ENCODE results near the gene RNASEH1. TPM values are rescaled to one million over a fixed set of nuclear protein-coding genes. Genes with fewer than 3 reads are reported as not detected.

Gene RNASEH1
- total RNA-seq, 2 donors from 2014 or later, result 15.0 to 26.2 TPM

- TF ChIP-seq CTCF (IDR thresholded peaks at IDR 0.05), result no peak
- DNase-seq (ENCODE audit: low spot score) (no peak), ATAC-seq (ENCODE audit: insufficient number of reproducible peaks, low FRiP score, low read depth) (no peak)
- Histone ChIP-seq H3K36me3 (no peaks in the 10 kb centered on the region), H3K9me3 (no peaks in the 10 kb centered on the region), H3K27me3 (replicated peaks; ENCODE audit: insufficient read depth) (no peaks in the 10 kb centered on the region), H3K27ac (no peak overlapping the region), H3K4me3 (no peak overlapping the region), H3K4me1 (ENCODE audit: control insufficient read depth in 1 of 2, low read depth in 2 of 2) (no peaks in the 10 kb centered on the region)
These were observed 7.0 kb upstream of the RNASEH1 start for GRCh38 chr2:3565117-3565516.

GRCh38 chr2:3563521-3563976, 5.4 kb upstream of the RNASEH1 start:
- no peaks in the 10 kb centered on the region for H3K27me3 ChIP-seq (replicated peaks; ENCODE audit: insufficient read depth)
- ATAC-seq (ENCODE audit: insufficient number of reproducible peaks, low FRiP score, low read depth) (no peak), DNase-seq (ENCODE audit: low spot score) (no peak)
- H3K4me3 ChIP-seq, result no peak overlapping the region
- no peak overlapping the region for H3K27ac ChIP-seq
- H3K9me3 ChIP-seq, result no peaks in the 10 kb centered on the region
- no peak for TF ChIP-seq CTCF (IDR thresholded peaks at IDR 0.05)
- H3K4me1 ChIP-seq (ENCODE audit: control insufficient read depth in 1 of 2, low read depth in 2 of 2), result peaks cover 0 to 9% of the 10 kb centered on the region in 2 donors
- no peaks in the 10 kb centered on the region for H3K36me3 ChIP-seq

GRCh38 chr2:3557639-3558204, 411 bp downstream of the RNASEH1 start:
- peak; percentile 25 for ATAC-seq (ENCODE audit: insufficient number of reproducible peaks, low FRiP score, low read depth)
- Histone ChIP-seq H3K4me3 (peak overlapping the region; percentile 99), H3K4me1 (ENCODE audit: control insufficient read depth in 1 of 2, low read depth in 2 of 2) (peaks cover 7 to 16% of the 10 kb centered on the region in 2 donors), H3K36me3 (peaks cover 18% of the 10 kb centered on the region), H3K27me3 (replicated peaks; ENCODE audit: insufficient read depth) (no peaks in the 10 kb centered on the region), H3K27ac (peak overlapping the region; percentile 91 to 93), H3K9me3 (no peaks in the 10 kb centered on the region)
- no peak for TF ChIP-seq CTCF (IDR thresholded peaks at IDR 0.05)
- no peak for DNase-seq (ENCODE audit: low spot score)

GRCh38 chr2:3553946-3554345, 4.2 kb downstream of the RNASEH1 start:
- DNase-seq (ENCODE audit: low spot score), result no peak
- no peaks in the 10 kb centered on the region for H3K27me3 ChIP-seq (replicated peaks; ENCODE audit: insufficient read depth)
- no peak overlapping the region for H3K27ac ChIP-seq
- TF ChIP-seq CTCF (IDR thresholded peaks at IDR 0.05), result no peak
- no peak for ATAC-seq (ENCODE audit: insufficient number of reproducible peaks, low FRiP score, low read depth)
- H3K9me3 ChIP-seq, result no peaks in the 10 kb centered on the region
- peaks cover 37% of the 10 kb centered on the region for H3K36me3 ChIP-seq
- peaks cover 7 to 11% of the 10 kb centered on the region in 2 donors for H3K4me1 ChIP-seq (ENCODE audit: control insufficient read depth in 1 of 2, low read depth in 2 of 2)
- no peak overlapping the region for H3K4me3 ChIP-seq

- Histone ChIP-seq H3K9me3 (no peaks in the 10 kb centered on the region), H3K27me3 (replicated peaks; ENCODE audit: insufficient read depth) (no peaks in the 10 kb centered on the region), H3K4me1 (ENCODE audit: control insufficient read depth in 1 of 2, low read depth in 2 of 2) (no peaks in the 10 kb centered on the region), H3K4me3 (no peak overlapping the region), H3K36me3 (peaks cover 58% of the 10 kb centered on the region), H3K27ac (no peak overlapping the region)
- DNase-seq (ENCODE audit: low spot score) (no peak), ATAC-seq (ENCODE audit: insufficient number of reproducible peaks, low FRiP score, low read depth) (no peak)
- TF ChIP-seq CTCF (IDR thresholded peaks at IDR 0.05), result no peak
These were observed 10.2 kb downstream of the RNASEH1 start for GRCh38 chr2:3547915-3548314.

All from thoracic aorta (tissue), 2 donors.